ENCODE data around the gene TMEM204.
"Not testable (repeated sequence)": the region's sequence is repeated elsewhere in the genome, so short reads cannot be mapped to it uniquely, and the experiment has no call there.

TMEM204 gene

GRCh38 chr16:1592446-1592845, 59.0 kb downstream of the TMEM204 start:
- H3K27me3 ChIP-seq (replicated peaks; ENCODE audit: control insufficient read depth, insufficient read depth, low read length) = no peaks in the 10 kb centered on the region
- no peaks in the 10 kb centered on the region for H3K36me3 ChIP-seq (ENCODE audit: control insufficient read depth, insufficient read depth, low read length)
- H3K4me3 ChIP-seq (replicated peaks; ENCODE audit: low read depth, low read length) = no peak overlapping the region
- TF ChIP-seq CTCF (IDR thresholded peaks at IDR 0.05; ENCODE audit: insufficient read depth, low read length, poor library complexity, severe bottlenecking) = no peak
- DNase-seq (ENCODE audit: extremely low read depth, insufficient read length) = no peak

- not testable (repeated sequence) for H3K4me3 ChIP-seq (replicated peaks; ENCODE audit: low read depth, low read length); DNase-seq (ENCODE audit: extremely low read depth, insufficient read length); H3K36me3 ChIP-seq (ENCODE audit: control insufficient read depth, insufficient read depth, low read length); H3K27me3 ChIP-seq (replicated peaks; ENCODE audit: control insufficient read depth, insufficient read depth, low read length)
Measured at GRCh38 chr16:1595511-1595910, 62.0 kb downstream of the TMEM204 start.

DNA sequence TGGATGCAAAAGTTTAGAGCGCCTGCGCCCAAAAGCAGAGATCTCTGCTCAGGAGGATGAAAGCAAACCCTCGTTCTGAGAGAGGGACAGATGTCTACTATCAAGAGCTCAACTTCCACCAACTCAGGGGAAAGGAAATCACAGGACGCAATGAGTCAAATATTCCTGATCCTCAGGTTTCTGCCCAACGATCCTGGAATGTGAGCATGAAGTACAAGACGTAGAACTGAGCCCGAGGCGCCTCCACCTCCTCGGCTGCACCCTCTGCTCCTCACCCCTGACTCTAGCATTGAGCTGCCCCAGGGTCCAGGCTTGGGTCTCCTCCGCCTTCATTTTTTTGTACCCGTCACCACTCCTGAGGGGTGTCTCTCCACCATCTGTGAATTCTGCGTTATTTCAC, 63.0 kb downstream of the TMEM204 start:
- H3K4me3 ChIP-seq (replicated peaks; ENCODE audit: low read depth, low read length) = no peak overlapping the region
- no peaks in the 10 kb centered on the region for H3K36me3 ChIP-seq (ENCODE audit: control insufficient read depth, insufficient read depth, low read length)
- no peaks in the 10 kb centered on the region for H3K27me3 ChIP-seq (replicated peaks; ENCODE audit: control insufficient read depth, insufficient read depth, low read length)
- no peak for DNase-seq (ENCODE audit: extremely low read depth, insufficient read length)
- TF ChIP-seq CTCF (IDR thresholded peaks at IDR 0.05; ENCODE audit: insufficient read depth, low read length, poor library complexity, severe bottlenecking) = no peak

- no peak for DNase-seq (ENCODE audit: extremely low read depth, insufficient read length)
- no peak for TF ChIP-seq CTCF (IDR thresholded peaks at IDR 0.05; ENCODE audit: insufficient read depth, low read length, poor library complexity, severe bottlenecking)
- Histone ChIP-seq H3K4me3 (replicated peaks; ENCODE audit: low read depth, low read length) (no peak overlapping the region), H3K36me3 (ENCODE audit: control insufficient read depth, insufficient read depth, low read length) (no peaks in the 10 kb centered on the region), H3K27me3 (replicated peaks; ENCODE audit: control insufficient read depth, insufficient read depth, low read length) (no peaks in the 10 kb centered on the region)
Measured at GRCh38 chr16:1597154-1597553, 63.7 kb downstream of the TMEM204 start.

- no peaks in the 10 kb centered on the region for H3K36me3 ChIP-seq (ENCODE audit: control insufficient read depth, insufficient read depth, low read length)
- no peak overlapping the region for H3K4me3 ChIP-seq (replicated peaks; ENCODE audit: low read depth, low read length)
- no peak for DNase-seq (ENCODE audit: extremely low read depth, insufficient read length)
- no peaks in the 10 kb centered on the region for H3K27me3 ChIP-seq (replicated peaks; ENCODE audit: control insufficient read depth, insufficient read depth, low read length)
- TF ChIP-seq CTCF (IDR thresholded peaks at IDR 0.05; ENCODE audit: insufficient read depth, low read length, poor library complexity, severe bottlenecking) = no peak
Measured at GRCh38 chr16:1601031-1601430, 67.6 kb downstream of the TMEM204 start.

DNA sequence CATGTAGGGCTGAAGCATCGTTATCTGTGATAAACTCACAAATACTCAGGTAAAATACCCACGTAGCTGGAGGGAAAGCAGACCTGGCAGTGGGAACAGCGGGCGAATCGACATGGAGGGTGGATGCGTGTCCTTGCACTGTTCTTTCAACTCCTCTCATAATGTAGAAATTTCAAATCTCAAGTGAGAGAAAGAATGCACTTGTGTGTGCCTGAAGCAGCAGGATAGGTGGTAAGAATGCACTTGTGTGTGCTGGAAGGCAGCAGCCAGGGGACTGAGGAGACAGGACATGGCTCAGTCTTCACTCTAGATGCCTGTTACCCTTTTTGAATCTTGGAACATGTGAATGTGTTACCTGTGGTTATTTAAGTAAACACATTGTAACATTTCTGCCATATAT, 68.0 kb downstream of the TMEM204 start:
- no peak overlapping the region for H3K4me3 ChIP-seq (replicated peaks; ENCODE audit: low read depth, low read length)
- no peak for TF ChIP-seq CTCF (IDR thresholded peaks at IDR 0.05; ENCODE audit: insufficient read depth, low read length, poor library complexity, severe bottlenecking)
- H3K27me3 ChIP-seq (replicated peaks; ENCODE audit: control insufficient read depth, insufficient read depth, low read length) = no peaks in the 10 kb centered on the region
- no peak for DNase-seq (ENCODE audit: extremely low read depth, insufficient read length)
- no peaks in the 10 kb centered on the region for H3K36me3 ChIP-seq (ENCODE audit: control insufficient read depth, insufficient read depth, low read length)
